Endothelial cell of umbilical vein (primary cell): ENCODE results near the gene SNX30.

ENCODE experiments used
- EZH2 ChIP-seq: IDR thresholded peaks from 2 replicates; pipeline ENCODE4 v1.6.1; 2012; ENCODE audit warnings: borderline replicate concordance, low read depth, mild to moderate bottlenecking, moderate library complexity, low read length, inconsistent platforms; ENCODE audit not compliant: severe bottlenecking
- FOS ChIP-seq: IDR thresholded peaks from 2 replicates; pipeline ENCODE4 v1.6.1; 2011; ENCODE audit warnings: mild to moderate bottlenecking, low read length, moderate library complexity, borderline replicate concordance; ENCODE audit not compliant: insufficient read depth
- MAX ChIP-seq: IDR thresholded peaks from 2 replicates; pipeline ENCODE4 v1.6.1; 2011; ENCODE audit not compliant: insufficient read depth, insufficient read length
- POLR2A ChIP-seq: IDR thresholded peaks from 2 replicates; pipeline ENCODE4 v1.6.1; 2012; ENCODE audit warnings: low read depth, mild to moderate bottlenecking, control low read depth, low read length
- POLR2AphosphoS5 ChIP-seq: IDR thresholded peaks from 2 replicates; pipeline ENCODE4 v1.6.1; 2012; ENCODE audit warnings: low read depth, mild to moderate bottlenecking, control low read depth, low read length, moderate library complexity; ENCODE audit not compliant: insufficient read depth
- TF ChIP-seq, protein P1 (sequence below), 2 donors: IDR thresholded peaks; 1 replicate in 1 of 2; 2 replicates in 1 of 2; pipeline ENCODE4 v1.5.1; 2011; ENCODE audit warnings: low read length in 2 of 2, mild to moderate bottlenecking in 2 of 2, moderate library complexity in 2 of 2, control low read depth in 1 of 2, inconsistent platforms in 1 of 2, low read depth in 1 of 2; ENCODE audit not compliant: insufficient read depth in 1 of 2; ENCODE audit errors: extremely low read depth in 1 of 2

- TF ChIP-seq POLR2A (no peak), MAX (no peak), POLR2AphosphoS5 (no peak), EZH2 (no peak), FOS (no peak)
- TF ChIP-seq, protein P1, sequence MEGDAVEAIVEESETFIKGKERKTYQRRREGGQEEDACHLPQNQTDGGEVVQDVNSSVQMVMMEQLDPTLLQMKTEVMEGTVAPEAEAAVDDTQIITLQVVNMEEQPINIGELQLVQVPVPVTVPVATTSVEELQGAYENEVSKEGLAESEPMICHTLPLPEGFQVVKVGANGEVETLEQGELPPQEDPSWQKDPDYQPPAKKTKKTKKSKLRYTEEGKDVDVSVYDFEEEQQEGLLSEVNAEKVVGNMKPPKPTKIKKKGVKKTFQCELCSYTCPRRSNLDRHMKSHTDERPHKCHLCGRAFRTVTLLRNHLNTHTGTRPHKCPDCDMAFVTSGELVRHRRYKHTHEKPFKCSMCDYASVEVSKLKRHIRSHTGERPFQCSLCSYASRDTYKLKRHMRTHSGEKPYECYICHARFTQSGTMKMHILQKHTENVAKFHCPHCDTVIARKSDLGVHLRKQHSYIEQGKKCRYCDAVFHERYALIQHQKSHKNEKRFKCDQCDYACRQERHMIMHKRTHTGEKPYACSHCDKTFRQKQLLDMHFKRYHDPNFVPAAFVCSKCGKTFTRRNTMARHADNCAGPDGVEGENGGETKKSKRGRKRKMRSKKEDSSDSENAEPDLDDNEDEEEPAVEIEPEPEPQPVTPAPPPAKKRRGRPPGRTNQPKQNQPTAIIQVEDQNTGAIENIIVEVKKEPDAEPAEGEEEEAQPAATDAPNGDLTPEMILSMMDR (IDR thresholded peaks at IDR 0.05; ENCODE audit: extremely low read depth in 1 of 2, insufficient read depth in 1 of 2, low read depth in 1 of 2, low read length in 2 of 2): no peak
These were observed 105.6 kb downstream of the SNX30 start for GRCh38 chr9:112856200-112856599.
